Stimulated activated effector memory CD8-positive, alpha-beta T cell treated with anti-CD3 and anti-CD28 coated beads, Interleukin-12 subunit alpha, Interleukin-12 subunit beta, amount 100 ng/mL, for 72 hours (primary cell): ENCODE data around the gene MMEL1.
"Not testable (repeated sequence)": the region's sequence is repeated elsewhere in the genome, so short reads cannot be mapped to it uniquely, and the experiment has no call there.

Source experiments
- ATAC-seq: fragments of 150-1000 bp; cut with Tn5 transposase; 2 replicates; pipeline ENCODE4 v1.10.0; 2021
- DNase-seq, 2 donors: peaks; one replicate each; pipeline ENCODE4 v3.0.0; 2021 to 2022; ENCODE audit warnings: low spot score in 2 of 2
- H3K27ac Mint-ChIP-seq: one replicate; pipeline ENCODE4 v1.8.0; 2022; ENCODE audit warnings: mild to moderate bottlenecking, mixed read lengths
- H3K36me3 Mint-ChIP-seq: one replicate; pipeline ENCODE4 v1.8.0; 2022; ENCODE audit warnings: mild to moderate bottlenecking, mixed read lengths
- H3K4me1 Mint-ChIP-seq: one replicate; pipeline ENCODE4 v1.8.0; 2022; ENCODE audit warnings: mixed read lengths
- H3K4me3 Mint-ChIP-seq: one replicate; pipeline ENCODE4 v1.8.0; 2022; ENCODE audit warnings: mild to moderate bottlenecking, mixed read lengths
- H3K9me3 Mint-ChIP-seq: one replicate; pipeline ENCODE4 v1.8.0; 2022; ENCODE audit warnings: mixed read lengths

MMEL1 gene

DNA sequence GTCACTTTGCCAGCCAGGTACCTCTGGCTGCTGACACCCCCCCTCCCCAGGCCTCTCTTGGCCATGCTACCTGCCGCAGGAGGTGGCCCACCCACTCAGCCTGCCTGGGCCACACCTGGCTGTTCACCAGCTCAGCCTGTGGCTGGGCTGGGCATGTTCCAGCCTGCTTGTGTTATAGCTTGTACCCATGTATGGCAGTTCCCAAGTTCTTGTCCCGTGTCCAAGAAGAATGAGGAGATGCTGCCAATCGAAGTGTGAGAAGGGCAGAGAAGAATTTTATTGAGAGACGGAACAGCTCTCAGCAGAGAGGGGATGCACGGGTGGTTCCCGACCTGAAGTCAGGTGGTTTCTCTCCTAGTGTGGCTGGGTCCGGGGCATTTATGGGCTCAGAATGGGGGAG, 3.9 kb upstream of the MMEL1 start:
- Mint-ChIP-seq H3K4me1 (peaks cover 17% of the 10 kb centered on the region), H3K27ac (peak overlapping the region; percentile 53), H3K4me3 (no peak overlapping the region), H3K9me3 (peaks cover 4% of the 10 kb centered on the region), H3K36me3 (no peaks in the 10 kb centered on the region)
- ATAC-seq (no peak), DNase-seq (no peak)

DNA sequence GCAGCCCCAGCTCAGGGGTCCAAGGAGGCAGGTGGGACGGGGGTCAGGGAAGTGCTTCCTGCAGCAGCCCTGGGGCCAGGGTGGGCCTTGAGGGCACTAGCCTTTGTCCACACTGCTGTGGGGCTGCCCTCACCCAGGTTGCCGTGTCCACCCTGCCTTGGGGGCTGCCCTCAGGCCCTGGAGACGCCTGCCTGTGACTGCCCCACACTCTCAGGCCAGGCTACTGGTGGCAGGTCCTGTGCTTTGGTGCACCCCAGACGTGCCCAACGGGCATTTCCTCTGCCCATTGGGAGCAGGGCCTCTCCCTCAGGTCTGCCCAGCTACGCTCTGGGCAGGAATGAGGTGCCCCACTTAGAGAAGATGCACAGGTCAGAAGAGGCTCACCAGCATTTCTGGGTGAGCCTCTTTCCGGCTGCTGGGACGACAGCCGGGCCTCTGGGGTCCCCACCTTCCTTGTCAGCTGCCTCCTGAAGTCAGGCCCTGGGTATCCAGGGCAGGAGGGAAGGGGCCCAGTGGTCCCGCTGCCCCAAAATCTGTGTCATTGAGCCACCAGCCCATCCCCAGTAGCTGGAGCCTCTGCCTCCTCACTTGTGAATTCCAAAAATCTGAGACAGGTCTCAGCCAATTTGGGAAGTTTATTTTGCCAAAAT, 2.7 kb upstream of the MMEL1 start:
- Mint-ChIP-seq H3K36me3 (peaks cover 2% of the 10 kb centered on the region), H3K9me3 (peaks cover 4% of the 10 kb centered on the region), H3K27ac (no peak overlapping the region), H3K4me3 (no peak overlapping the region), H3K4me1 (peaks cover 20% of the 10 kb centered on the region)
- DNase-seq = no peak
- peak; percentile 14 for ATAC-seq

DNA sequence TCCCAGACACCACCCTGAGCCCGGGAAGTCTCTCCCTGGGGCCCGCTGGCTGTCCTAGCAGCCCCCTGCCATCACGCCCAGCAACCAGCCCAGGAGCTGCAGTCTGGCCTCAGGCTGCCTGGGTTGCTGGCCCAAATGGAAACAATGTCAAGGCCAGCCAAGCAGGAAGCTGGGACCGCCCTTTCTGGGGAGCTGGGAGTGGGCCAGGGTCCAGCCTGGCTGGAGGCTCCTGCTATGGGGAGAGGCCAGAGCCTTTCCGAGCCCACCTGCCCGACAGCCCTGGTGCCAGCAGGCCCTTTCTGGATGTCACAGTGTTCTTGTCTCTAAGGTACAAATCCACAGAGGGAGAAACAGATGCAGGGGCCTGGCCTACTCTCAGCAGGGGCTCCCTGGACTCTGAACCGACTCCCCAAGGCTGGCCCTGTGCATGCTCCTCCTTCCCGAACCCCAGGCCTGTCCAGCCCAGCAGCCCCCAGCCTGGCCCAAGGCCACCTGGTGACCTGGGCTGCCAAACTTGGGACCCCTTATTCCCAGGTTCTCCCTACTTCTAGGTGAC, 1.2 kb upstream of the MMEL1 start:
- no peak overlapping the region for H3K4me3 Mint-ChIP-seq
- DNase-seq (no peak), ATAC-seq (no peak)
- H3K36me3 Mint-ChIP-seq = peaks cover 8% of the 10 kb centered on the region
- H3K9me3 Mint-ChIP-seq = peaks cover 4% of the 10 kb centered on the region
- H3K4me1 Mint-ChIP-seq = peaks cover 20% of the 10 kb centered on the region
- H3K27ac Mint-ChIP-seq = no peak overlapping the region

DNA sequence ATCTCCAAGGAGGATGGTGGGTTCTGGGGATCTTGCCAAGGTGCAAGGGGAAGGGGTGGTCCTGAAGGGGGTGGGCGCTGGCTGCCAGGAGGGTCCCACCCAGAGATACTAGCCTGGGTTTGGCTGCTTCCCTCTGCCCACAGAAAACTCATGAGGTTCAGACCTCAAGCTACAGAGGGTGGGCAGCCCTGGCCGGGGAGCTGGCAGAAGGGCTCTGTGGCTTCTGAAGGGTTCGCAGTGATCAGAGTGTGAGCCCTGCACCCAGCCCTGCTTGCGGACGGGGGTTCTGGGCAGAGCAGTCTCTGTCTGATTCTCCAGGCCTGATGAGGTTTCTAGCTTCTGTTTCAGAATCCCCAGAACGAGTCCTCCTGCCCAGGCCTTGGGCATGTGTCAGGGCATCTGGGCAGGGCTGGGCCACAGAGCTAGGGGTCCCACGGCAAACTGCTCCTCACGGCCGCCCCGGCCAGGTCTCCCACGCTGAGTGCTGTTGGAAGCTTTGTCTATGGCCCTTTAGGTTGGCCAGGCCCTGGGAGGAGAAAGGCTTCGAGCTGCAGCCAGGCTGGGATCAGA, 635 bp upstream of the MMEL1 start:
- H3K27ac Mint-ChIP-seq = peak overlapping the region; percentile 20
- peaks cover 4% of the 10 kb centered on the region for H3K9me3 Mint-ChIP-seq
- H3K4me3 Mint-ChIP-seq = no peak overlapping the region
- DNase-seq = no peak
- ATAC-seq = no peak
- peaks cover 19% of the 10 kb centered on the region for H3K4me1 Mint-ChIP-seq
- peaks cover 8% of the 10 kb centered on the region for H3K36me3 Mint-ChIP-seq

DNA sequence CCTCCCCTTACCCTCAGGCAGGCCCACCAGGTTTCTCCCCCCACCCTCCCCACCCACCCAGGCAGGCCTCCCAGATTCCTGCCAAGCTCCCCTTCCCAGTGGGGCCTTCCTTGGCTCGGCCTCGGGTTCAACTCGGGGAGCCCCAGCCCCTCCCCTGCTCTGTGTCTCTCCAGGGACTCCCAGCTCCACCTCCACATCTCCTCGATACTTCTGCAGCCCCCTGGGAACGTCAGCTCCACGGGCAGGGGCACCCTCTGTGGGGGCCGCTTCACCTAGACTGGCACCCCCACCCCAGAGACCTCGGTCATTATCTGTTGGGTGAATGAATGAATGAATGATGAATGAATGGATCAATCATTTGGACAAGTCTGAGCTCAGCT, 775 bp downstream of the MMEL1 start:
- DNase-seq (no peak), ATAC-seq (no peak)
- Mint-ChIP-seq H3K27ac (peak overlapping the region; percentile 20), H3K36me3 (peaks cover 8% of the 10 kb centered on the region), H3K4me3 (no peak overlapping the region), H3K4me1 (peaks cover 12% of the 10 kb centered on the region), H3K9me3 (peaks cover 4% of the 10 kb centered on the region)

DNA sequence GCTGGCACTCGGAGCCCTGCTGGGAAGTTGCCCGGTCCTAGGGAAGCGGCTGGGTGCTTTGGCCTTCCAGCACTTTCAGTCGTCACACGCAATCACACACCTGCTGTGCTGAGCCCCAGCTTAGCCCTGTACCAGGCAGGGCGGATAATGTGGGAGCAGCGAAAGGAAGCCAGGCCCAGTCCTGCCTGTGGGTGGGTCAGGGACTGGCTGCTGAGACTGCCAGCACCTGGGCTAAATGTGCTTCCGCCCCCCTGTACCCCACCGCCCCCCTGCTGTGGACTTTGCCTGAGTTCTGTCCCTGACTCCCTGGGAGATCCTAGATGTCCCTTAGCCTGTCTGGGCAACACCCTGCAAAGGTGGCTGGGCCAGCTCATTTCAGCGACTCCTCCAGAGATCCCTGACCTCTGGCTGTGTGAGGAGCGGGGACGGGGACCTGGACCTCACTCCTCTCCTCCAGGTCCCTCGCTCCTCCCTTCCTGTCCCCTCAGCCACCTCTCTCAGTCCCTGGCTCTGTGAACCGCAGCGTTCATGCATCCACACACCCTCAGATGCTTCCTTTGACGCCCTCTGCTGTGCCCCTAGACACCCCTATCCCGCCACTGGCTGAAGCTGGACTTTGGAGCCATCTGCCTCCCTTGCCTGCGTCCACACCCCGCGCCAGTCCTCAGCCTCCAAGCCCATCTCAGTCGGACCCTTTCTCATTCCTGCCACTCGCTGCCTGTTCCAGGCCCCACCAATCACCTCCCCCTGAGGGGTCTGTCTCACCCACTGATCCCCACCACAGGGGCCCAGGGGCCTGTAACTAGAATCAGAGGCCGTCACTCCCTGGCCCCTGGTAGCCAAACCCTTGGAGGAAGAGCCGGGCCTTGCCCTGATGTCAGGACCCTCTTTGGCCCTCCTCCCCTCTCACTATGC, 1.4 kb downstream of the MMEL1 start:
- no peak for ATAC-seq
- no peak for DNase-seq
- Mint-ChIP-seq H3K4me1 (peaks cover 8% of the 10 kb centered on the region), H3K9me3 (no peaks in the 10 kb centered on the region), H3K4me3 (no peak overlapping the region), H3K27ac (peak overlapping the region; percentile 20), H3K36me3 (peaks cover 8% of the 10 kb centered on the region)

DNA sequence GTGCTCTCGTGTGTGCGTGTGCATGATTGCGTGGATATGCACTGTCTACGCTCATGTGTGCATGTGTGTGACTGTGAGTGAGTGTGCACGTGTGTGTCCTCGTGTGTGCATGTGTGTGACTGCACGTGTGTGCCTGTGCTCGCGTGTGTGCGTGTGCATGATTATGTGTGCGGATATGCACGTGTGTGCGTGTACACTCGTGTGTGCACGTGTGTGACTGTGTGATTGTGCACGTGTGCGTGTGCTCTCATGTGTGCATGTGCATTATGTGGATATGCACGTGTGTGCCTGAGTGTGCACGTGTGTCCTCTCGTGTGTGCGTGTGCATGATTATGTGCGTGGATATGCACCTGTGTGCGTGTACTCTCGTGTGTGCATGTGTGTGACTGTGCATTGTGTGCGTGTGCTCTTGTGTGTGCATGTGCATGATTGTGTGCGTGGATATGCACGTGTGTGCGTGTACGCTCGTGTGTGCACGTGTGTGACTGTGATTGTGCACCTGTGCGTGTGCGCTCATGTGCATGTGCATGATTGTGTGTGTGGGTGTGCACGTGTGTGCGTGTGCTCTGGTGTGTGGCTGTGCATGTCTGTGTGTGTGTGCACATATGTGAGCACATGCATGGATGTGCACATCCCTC, 2.2 kb downstream of the MMEL1 start:
- ATAC-seq (no peak), DNase-seq (no peak)
- peaks cover 8% of the 10 kb centered on the region for H3K4me1 Mint-ChIP-seq
- H3K36me3 Mint-ChIP-seq = peaks cover 8% of the 10 kb centered on the region
- H3K9me3 Mint-ChIP-seq = no peaks in the 10 kb centered on the region
- H3K4me3 Mint-ChIP-seq = no peak overlapping the region
- no peak overlapping the region for H3K27ac Mint-ChIP-seq

DNA sequence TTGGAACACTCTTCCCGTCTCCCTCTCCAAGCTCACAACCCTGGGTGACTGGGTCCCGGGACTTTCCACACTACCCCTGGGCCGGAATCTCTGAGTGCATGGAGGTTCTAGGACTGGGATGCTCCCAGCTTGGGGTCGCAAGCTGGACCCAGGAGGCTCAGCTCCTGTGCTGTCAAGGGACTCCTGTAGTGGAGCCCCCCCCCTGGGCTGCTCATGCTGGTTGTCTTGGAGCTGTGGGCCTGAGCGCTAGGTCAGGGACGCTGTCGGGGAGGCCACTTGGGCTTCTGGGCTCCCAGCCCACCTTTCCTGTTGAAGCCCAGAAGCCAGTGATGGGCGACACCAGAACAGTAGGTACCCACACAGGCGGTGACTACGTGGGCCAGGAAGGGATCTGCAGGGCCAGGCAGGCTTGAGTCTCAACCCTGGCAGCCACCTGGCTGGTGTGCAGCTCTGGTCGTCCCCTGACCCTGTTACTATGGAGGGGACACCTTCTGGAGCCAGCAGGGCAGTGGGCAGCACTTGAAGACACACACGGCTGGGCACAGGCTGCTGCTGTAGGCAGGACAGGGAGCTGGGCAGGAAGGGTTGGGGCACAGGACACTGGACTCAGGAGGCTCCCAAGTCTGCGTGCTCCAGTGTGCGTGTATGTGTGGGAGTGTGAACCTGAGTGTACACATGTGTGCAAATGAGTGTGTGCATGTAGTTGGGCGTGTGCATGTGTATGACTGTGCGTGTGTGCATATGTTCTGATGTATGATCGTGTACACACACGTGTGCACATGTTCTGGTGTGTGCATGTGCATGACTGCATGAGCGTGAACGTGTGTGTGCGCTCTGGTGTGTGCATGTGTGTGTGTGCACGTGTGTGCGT, 3.0 kb downstream of the MMEL1 start:
- ATAC-seq = no peak
- no peak for DNase-seq
- Mint-ChIP-seq H3K9me3 (no peaks in the 10 kb centered on the region), H3K27ac (no peak overlapping the region), H3K4me1 (peaks cover 8% of the 10 kb centered on the region), H3K4me3 (no peak overlapping the region), H3K36me3 (peaks cover 8% of the 10 kb centered on the region)

DNA sequence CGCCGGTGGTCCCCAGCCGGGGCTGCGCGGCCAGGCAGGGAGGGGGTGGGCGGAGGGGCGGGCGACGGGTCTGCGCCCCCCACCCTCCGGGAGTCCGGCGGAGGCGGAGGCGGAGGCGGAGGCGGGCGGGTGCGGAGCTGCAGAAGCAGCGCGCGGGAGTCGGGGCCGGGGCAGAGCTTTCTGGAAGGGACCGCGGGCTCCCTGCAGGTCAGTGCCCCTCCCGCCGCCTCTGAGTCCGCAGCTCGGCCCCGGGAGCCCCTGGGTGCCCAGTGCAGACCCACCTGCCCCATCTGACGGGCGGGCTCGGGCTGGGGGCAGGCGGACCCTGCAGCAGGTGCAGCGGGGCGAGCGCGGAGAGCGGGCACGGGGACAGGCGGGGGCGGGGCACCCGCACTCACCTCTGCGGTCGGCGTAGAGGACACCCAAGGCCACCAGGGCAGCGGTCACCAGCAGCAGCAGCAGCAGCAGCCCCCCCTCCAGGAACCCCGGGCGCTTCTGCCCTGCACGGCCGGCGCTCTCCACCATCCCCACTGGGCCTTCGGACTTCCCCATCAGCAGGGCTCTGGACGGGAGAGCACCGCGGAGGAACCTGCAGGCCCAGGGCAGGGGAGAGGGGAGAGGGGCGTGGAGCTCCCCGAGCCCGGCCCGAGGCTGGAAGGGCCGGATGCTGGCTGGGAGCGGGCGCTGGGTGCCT, 3.7 kb downstream of the MMEL1 start:
- Mint-ChIP-seq H3K4me3 (no peak overlapping the region), H3K36me3 (peaks cover 8% of the 10 kb centered on the region), H3K4me1 (peaks cover 8% of the 10 kb centered on the region), H3K27ac (no peak overlapping the region), H3K9me3 (no peaks in the 10 kb centered on the region)
- ATAC-seq (no peak), DNase-seq (no peak)

DNA sequence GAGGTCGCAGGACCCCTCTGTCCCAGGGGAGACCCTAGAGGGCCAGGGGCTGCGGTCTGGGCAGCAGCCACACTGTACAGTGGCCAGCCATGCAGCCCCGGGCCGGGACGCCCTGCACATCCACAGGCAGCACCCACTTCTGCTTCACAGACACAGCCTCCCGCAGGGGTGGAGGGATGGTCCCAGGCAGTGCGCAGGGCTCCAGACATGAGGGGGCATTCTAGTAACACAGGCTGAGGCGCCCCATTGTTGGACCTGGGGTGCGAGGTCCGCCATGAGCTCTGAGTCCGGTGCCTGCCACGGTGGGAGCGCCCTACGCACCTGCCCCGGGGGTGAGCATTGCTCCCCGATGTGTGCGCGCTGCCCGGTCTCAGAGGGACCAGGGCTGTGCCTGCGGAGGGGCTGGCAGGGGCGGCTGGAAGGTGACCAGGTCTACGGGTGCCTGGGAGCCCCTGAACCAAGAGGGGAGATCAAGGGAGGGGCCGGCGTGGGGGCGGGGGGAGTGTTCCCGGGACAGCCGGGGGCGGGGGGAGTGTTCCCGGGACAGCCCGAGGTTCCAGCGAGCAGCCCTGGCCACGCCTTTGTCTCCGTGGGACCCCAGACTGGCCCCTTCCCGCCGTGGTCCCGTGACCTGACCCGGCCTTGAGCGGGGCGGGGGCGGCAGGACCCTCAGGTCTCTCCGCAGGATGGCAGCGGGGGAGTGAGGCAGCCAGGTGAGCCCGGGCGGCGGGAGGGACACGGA, 4.5 kb downstream of the MMEL1 start:
- Mint-ChIP-seq H3K4me3 (no peak overlapping the region), H3K4me1 (peaks cover 8% of the 10 kb centered on the region), H3K9me3 (no peaks in the 10 kb centered on the region), H3K36me3 (peaks cover 8% of the 10 kb centered on the region), H3K27ac (no peak overlapping the region)
- peak; percentile 31 for ATAC-seq
- DNase-seq = no peak

DNA sequence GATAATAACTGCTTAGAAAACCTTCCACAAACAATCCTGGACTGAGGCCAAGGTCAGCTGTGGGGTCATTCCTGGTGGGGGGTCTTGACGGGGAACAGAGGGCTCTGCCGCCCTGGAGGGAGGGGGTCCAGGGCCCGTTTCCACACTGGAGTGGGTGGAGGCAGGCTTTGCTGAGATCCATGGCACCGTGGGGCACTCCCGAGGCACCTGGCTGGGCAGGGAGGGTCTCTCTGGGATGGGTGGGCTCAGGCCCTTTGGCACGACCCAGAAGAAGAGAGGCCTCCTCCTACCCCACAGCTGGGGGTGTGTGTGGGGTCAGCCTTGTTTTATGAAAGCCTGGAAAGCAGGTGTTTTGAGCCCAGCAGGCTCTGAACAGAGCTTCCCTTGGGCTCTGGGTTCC, 5.1 kb downstream of the MMEL1 start:
- H3K4me3 Mint-ChIP-seq = no peak overlapping the region
- peaks cover 8% of the 10 kb centered on the region for H3K4me1 Mint-ChIP-seq
- no peak for ATAC-seq
- DNase-seq = no peak
- no peak overlapping the region for H3K27ac Mint-ChIP-seq
- peaks cover 8% of the 10 kb centered on the region for H3K36me3 Mint-ChIP-seq
- H3K9me3 Mint-ChIP-seq = no peaks in the 10 kb centered on the region

DNA sequence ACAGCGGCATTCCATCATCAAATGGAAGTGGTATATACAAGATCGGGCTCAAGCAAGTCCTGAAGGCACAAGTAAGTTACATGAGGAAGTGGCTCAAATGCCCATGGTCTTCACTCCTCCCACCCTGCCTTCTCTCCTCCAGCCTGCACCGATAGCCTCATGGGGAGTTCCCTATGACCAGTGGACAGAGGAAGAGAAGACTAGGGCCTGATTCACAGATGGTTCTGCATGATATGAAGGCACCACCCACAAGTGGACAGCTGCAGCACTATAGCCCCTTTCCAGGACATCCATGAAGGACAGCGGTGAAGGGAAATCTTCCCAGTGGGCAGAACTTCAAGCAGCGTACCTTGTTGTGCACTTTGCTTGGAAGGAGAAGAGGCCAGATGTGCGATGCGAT, 7.1 kb downstream of the MMEL1 start:
- H3K4me3 Mint-ChIP-seq = not testable (repeated sequence)

DNA sequence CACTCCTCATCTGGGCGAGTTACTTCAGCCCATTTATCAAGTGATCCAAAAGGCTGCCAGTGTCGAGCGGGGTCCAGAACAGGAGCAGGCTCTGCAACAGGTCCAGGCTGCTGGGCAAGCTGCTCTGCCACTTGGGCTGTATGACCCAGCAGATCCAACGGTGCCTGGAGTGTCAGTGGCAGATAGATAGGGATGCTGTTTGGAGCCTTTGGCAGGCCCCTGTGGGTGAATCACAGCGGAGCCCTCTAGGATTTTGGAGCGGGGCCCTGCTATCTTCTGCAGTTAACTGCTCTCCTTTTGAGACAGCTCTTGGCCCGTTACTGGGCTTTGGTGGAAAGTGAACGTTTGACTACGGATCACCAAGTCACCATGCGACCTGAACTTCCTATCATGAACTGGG, 7.5 kb downstream of the MMEL1 start:
- peaks cover 5% of the 10 kb centered on the region for H3K36me3 Mint-ChIP-seq
- H3K9me3 Mint-ChIP-seq = no peaks in the 10 kb centered on the region
- DNase-seq = no peak
- H3K27ac Mint-ChIP-seq = no peak overlapping the region
- H3K4me3 Mint-ChIP-seq = no peak overlapping the region
- H3K4me1 Mint-ChIP-seq = no peaks in the 10 kb centered on the region
- ATAC-seq = no peak

More for the DNA sequence above, 7.1 kb downstream of the MMEL1 start:
- H3K4me1 Mint-ChIP-seq, H3K36me3 Mint-ChIP-seq, DNase-seq, H3K9me3 Mint-ChIP-seq, ATAC-seq: not testable (repeated sequence)
- H3K27ac Mint-ChIP-seq = peak overlapping the region; percentile 10
